Left renal pelvis (tissue), 4 donors: ENCODE results near the gene TOP2B. TPM values are rescaled to one million over a fixed set of nuclear protein-coding genes. Genes with fewer than 3 reads are reported as not detected.

Experiments
- DNase-seq, 4 donors: peaks; one replicate each; pipeline ENCODE4 v3.0.0-alpha.2; 2013; ENCODE audit warnings: low read depth in 4 of 4, low spot score in 3 of 4
- polyA plus RNA-seq, 4 donors: library from polyadenylated mRNA; unstranded; fragments of 120-200 nt; gene quantifications; one replicate each; pipeline ENCODE4 v1.2.1, GENCODE V29; 2013; ENCODE audit not compliant: insufficient read length in 4 of 4

Gene TOP2B
- polyA plus RNA-seq, 4 donors: 269 to 372 (median 314) TPM

DNA sequence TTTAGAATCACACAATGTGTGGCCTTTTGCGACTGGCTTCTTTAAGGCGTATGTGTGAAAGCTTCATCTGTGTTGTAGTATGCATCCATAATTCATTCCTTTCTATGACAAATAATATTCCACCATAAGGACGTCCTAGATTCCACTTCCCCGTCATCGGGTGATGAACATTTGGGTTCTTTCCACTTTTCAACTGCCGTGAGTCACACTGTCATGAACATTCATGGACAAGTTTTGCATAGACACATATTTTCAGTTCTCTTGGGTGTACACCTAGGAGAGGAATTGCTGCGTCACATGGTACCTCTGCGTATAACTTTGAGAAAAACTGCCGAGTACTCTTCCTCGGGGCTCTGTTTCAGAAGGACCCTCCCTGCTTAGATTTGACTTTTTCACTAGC lies 97.3 kb downstream of the TOP2B start:
- DNase-seq: no peak

DNA sequence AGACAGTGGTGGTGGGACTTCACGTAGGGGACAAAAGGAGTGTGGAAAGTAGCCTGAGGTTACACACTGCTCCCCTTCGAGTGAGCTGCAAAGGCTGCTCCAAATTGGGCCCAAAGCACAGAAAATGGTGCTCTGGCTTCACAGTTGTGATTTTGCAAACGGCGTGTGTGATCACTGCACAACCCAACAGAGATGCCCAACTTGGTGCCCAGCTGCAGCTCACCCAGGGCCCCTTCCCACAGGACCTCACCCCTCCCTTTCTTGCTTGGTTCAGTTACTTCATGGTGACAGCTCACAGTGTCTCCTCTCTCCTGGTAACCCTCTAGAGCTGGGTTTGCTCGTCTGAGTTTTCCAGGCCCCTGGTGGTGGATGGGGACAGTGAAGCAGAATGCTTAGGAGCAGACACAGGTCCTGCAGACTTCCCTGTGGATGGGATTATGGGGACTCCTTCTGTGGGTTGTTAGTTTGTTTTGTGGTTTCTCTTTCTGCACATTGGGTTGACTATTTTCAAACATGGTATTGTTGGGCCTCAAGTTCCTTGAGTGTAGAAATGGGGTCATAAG lies 98.3 kb downstream of the TOP2B start:
- no peak for DNase-seq

DNA sequence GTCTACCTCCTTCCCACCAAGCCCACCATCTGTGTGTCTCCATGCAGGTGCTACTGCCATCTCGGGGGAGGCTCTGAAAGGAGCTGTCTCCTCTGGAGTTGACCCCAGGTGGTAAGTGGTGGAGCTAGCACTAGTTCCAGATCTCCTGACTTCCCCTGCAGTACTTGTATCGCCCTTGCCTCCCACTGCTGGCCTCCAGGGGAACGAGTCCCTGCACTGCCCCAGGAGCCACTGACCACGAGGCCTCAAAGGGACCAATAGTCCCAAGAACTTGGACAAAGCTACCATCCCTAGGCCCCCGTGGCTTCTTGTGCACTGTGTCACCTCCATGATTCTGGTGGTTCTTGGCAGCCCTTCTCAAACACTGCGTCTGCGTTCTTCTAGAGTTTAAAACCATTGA lies 98.9 kb downstream of the TOP2B start:
- no peak for DNase-seq

DNA sequence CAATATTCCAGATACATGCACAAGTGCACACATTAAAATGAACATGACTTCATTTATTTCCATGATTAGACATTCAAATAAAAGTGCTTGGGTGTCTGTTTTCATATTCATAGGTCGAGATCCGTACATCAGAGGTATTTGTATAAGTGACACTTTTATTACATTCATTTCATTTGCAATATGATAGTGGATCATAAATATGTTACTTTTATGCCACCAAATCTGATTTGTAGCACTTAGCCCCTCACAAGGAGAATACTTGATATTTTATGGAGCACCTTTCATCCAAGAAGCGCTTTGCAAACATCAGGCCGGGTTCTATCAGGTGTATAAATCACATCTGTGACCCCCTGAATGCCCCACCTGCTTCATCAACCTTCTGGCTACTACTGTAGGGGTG lies 100.6 kb downstream of the TOP2B start:
- no peak for DNase-seq

DNA sequence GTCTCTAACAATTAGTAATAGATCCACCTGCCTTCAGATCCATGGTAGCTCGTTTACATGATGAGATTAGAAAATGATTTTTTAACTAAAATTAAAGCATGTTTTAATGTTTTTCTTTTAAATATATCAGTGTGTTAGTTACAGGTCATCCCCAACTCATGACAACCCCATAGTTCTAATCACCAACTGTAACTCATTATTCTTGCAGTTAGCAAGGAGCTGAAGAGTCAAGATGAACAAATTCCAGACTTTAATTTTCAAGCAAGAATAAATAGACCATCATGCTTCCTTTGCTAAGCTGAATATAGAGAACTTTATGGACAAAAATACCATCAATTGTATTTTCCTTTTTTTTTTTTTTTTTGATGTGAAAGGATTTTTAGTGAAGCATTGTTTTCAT lies 101.1 kb downstream of the TOP2B start:
- DNase-seq: no peak

DNA sequence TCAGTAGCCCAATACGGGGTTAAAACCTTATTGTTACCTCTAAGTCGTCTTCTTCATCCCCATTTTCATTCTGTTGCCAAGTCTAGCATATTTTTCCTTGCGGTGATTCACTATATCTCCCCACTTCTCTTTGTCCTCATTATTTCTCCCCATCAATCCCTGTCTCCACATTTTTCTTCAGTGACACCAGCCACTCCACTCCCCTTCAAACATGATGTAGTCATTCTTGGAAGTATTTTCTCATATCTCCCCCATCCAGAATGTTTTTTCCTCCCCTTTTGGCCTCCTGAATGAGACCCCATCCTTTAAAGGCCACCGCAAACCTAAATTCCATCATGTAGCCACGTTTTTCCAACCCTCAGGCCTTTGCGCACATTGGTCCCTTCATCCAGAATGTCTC lies 105.9 kb downstream of the TOP2B start:
- DNase-seq: no peak

DNA sequence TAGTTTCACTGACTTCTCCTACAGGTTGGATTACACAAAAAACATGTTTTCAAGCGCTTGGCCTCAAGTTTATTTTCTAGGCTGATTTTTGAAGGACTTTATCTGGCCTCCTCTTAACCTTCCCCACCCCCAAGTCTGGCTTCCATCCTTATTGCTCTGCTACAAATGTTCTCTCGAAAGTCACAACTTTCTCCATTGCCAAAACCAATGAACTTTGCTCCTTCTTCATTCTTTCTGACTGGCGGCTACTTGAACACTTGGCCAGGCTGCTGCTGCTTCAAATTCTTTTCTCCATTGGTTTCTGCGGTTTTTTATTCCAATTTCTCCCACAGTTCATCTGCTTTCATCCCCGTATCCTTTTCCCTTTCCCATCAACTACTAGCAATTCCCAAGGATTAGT lies 106.6 kb downstream of the TOP2B start:
- peak; percentile 39 to 57 (median 50) for DNase-seq

DNA sequence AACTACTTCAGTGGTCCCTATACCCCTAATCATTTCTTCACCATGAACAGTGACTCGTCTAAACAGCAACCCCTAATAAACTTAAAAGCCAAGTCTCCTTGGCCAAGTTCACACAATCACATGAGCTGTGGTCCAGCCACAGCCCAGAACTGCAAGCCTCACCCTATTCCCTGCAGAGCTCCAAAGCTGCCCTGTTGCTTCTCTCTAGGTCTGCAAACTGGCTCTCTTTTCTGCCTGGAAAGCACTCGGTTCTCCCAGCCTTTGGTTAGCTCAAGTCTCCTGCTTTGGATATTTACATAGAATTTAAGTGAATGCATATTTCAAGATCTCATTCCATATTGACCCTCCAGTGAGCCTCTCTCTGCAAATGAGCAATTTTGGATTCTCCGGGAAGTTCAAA lies 107.0 kb downstream of the TOP2B start:
- DNase-seq: no peak

DNA sequence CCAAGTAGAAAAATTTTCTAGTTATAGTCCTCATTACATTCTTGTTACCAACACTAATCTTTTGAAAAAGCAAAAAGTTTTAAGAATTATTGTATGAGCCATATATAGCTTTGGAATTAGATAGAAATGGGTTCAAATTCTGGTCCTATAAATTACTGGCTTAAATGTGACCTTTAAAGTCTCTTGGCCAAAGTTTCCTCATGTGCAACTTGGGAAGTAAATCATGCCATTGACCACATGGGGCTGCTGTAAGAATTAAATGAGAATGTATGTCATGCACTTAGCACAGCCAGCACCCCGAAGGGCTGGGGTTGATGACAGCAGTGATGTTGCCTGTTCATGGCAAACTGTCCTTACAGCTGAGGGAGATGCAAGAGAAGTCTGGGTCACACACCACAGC lies 108.3 kb downstream of the TOP2B start:
- DNase-seq: no peak

DNA sequence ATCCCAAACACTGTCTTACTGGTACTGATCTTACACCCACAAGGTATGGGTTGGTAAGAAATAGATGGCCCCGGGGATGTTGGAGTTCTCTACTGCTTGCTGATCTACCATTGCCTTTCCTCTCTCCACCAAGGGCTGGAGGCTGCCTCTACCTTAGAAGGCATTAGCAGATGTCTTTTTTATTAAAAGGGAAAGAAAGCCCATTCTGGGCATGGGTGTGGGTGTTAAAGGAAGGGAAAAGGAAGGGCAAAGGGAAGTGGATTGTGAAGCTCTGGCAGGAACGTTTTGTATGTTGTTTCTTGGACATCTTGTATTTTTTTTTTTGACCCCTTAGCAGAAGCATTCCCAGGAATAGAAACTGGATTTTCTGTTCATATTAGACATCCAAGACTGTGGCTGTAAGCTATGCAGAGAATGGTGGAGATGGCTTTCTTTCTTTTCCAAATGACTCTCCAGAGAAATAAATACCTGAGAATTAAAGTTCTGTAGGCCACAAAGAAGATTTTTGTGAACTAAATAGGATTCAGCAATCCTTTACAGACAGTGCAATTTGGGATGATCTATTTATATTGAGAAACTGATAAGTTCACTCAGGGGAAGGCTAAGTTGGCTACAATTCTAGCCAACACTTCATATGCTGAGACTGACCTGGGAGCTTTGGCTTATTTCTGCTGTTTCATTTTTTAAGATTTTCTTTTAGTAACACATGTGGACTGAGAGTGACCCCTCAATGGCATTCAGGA lies 108.8 kb downstream of the TOP2B start:
- DNase-seq: no peak

DNA sequence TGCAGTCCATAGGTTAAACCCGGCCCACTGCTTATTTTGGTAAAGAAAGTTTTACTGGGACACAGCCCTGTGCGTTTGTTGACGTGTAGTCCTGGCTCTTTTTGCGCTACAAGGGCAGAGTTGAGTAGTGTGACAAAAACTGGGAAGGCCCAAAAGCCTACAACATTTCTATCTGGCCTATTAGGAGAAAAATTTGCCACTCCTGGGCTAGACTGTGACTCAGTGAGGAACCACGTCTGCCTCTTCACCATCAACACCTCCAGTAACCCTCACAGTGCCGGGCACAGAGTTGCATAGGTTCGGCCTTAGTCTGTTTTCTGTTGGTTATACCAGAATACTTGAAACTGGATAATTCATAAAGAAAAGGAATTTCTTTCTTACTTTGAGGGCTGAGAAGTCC lies 110.3 kb downstream of the TOP2B start:
- DNase-seq: no peak

DNA sequence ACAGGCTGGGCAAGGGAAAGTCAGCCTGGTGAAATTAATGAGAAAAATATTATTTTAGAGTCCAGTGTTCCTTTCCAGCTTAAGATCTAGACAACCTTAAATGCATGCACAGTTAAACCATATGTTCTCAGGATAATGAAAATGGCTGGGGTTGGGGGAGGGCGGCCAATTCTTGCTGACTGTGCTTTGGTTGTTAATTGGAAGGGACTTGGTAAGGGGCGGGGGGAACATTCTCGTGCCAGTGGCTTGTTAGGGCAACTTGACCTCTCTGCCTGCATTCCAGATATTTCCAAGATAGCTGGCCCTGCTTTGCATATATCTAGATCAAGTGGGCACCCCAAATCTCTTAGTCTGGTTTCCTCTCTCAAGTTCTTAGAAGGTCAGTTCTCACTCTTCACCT lies 112.5 kb downstream of the TOP2B start:
- no peak for DNase-seq

DNA sequence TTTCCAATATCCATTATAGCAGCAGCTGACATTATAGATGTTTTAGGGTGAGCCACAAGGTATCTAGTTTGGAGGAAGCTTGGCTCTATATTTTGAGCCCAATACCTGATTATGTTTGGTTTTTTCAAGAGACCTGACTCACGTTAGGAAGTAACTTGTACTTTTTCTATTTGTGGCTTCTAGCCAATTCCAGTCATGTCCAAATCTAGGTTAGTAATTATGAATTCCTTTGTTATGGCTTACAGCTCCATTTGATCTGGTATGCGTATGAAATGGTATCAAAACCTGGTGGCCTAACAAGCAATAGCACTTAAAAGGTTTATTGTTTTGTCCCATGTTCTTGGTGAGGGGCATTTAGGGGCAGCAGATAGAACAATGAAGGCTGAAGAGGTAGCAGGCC lies 115.9 kb downstream of the TOP2B start:
- no peak for DNase-seq

DNA sequence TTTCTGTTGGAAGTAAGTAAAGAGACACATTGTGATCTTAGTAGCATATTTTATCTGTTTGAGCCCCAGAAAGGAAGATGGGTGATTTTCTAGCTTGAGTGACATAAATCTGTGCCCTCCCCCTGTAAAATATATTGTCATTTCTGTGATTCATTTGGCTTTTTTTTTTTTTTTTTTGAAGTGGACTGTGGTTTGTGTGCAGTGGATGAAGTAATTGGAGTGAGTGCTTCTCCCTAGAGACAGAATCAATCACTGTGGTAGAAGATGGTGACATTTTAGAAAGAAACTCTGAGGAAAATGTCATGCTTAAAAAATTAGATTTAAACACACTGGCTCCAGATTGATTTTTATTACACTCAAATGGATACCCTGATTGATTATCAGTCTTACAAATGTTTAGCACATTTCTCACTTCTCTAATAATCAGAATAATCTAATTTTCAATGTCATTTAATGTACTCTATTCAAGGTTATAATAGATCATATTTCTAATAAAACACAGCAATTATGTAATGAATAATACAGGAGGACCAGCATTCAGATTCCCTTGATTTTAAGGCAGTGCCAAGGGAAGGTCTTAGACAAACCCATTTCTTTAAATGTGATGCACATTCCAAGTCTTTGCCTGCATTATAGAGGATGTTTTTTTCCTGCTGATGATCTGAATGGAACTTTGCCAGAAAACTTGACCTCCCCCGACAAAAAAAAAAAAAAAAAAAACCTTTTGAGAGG lies 116.6 kb downstream of the TOP2B start:
- no peak for DNase-seq

Other genes starting within 250 kb of the TOP2B start
- gene RARB, start 236.6 kb downstream of the TOP2B start, polyA plus RNA-seq: 100 to 1,000 TPM in 1 of 4 donors, 10 to 100 TPM in 3; 43.7 to 136 (median 60.3) TPM
- 10 to 100 TPM; 33.8 to 43.1 (median 39.0) TPM for gene NGLY1, start 118.5 kb upstream of the TOP2B start, polyA plus RNA-seq
- 10 to 100 TPM; 10.9 to 21.4 (median 20.3) TPM for gene OXSM, start 125.2 kb upstream of the TOP2B start, polyA plus RNA-seq